ENCODE data around the gene IGHMBP2. TPM values are rescaled to one million over a fixed set of nuclear protein-coding genes. Genes with fewer than 3 reads are reported as not detected.

Gene IGHMBP2
- total and polyA plus RNA-seq, 2 of the 8 experiments (the other 6 are each of a cell fraction or from before 2014, with no cell fraction given), result 8.4 to 17.6 TPM

GRCh38 chr11:68867066-68867465, 36.6 kb upstream of the IGHMBP2 start (continued):
- no peak for TF ChIP-seq ATF2 (IDR thresholded peaks at IDR 0.05; ENCODE audit: low read length)
- no peak for TF ChIP-seq KDM5A (IDR thresholded peaks at IDR 0.05; ENCODE audit: low read length)
- no peak for TF ChIP-seq SP1 (IDR thresholded peaks at IDR 0.05; ENCODE audit: low read depth, low read length)

All from H1 (cell line).